MM.1S (cell line): ENCODE results near the gene EEF1AKMT1.

Experiments
- CTCF ChIP-seq: fragments of 300-600 bp; sonication (generic); IDR thresholded peaks from 2 replicates; pipeline ENCODE4 v1.5.1; 2016; ENCODE audit warnings: antibody characterized with exemption, low read length, mixed read lengths
- EZH2 ChIP-seq: fragments of 300-600 bp; sonication (generic); optimal IDR thresholded peaks from 2 replicates; pipeline ENCODE3; 2017; ENCODE audit warnings: low read depth, mild to moderate bottlenecking, antibody characterized with exemption, low read length, mixed read lengths
- EZH2phosphoT487 ChIP-seq: fragments of 300-600 bp; sonication (generic); IDR thresholded peaks from 2 replicates; pipeline ENCODE4 v1.6.1; 2018; ENCODE audit warnings: antibody characterized with exemption, low read length

- no peak for TF ChIP-seq EZH2phosphoT487
- TF ChIP-seq CTCF, result no peak
- no peak for TF ChIP-seq EZH2
These were observed 93.2 kb downstream of the EEF1AKMT1 start for GRCh38 chr13:20680416-20681080.
